Testis (tissue), 3 donors: Measurements from ENCODE around the gene SMAD6. TPM values are rescaled to one million over a fixed set of nuclear protein-coding genes. Genes with fewer than 3 reads are reported as not detected.
A peak's percentile ranks its signal among the peaks of the same experiment; 100 is the strongest.

Experiments
- DNase-seq: peaks from one replicate; pipeline ENCODE4 v3.0.0-alpha.2; 2019
- H3K27ac ChIP-seq, 2 donors: fragments of 200-600 bp; sonication (generic); one replicate each; pipeline ENCODE4 v1.5.1; 2019
- H3K27me3 ChIP-seq: fragments of 200-600 bp; sonication (generic); one replicate; pipeline ENCODE4 v1.5.1; 2019
- H3K36me3 ChIP-seq: fragments of 200-600 bp; sonication (generic); one replicate; pipeline ENCODE4 v1.5.1; 2017; ENCODE audit warnings: low read depth; ENCODE audit errors: missing control alignments
- H3K4me1 ChIP-seq: fragments of 200-600 bp; sonication (generic); one replicate; pipeline ENCODE4 v1.5.1; 2019
- H3K4me3 ChIP-seq, 2 donors: fragments of 200-600 bp; sonication (generic); one replicate each; pipeline ENCODE4 v1.5.1; 2017 to 2019
- H3K9me3 ChIP-seq: fragments of 200-600 bp; sonication (generic); one replicate; pipeline ENCODE4 v1.5.1; 2017
- CTCF ChIP-seq, 3 experiments: fragments of 450-650 bp in 2 of 3; fragments of 200-600 bp in 1 of 3; sonication (generic) in 1 of 3; IDR thresholded peaks; one replicate each; pipeline ENCODE4 v1.5.1; 2016 to 2019; ENCODE audit warnings: antibody characterized with exemption in 3 of 3, mild to moderate bottlenecking in 2 of 3, moderate library complexity in 1 of 3
- POLR2A ChIP-seq: fragments of 450-650 bp; IDR thresholded peaks from one replicate; pipeline ENCODE4 v1.6.1; 2017; ENCODE audit warnings: antibody characterized with exemption, mild to moderate bottlenecking, moderate library complexity
- WGBS, 2 donors: methylation state at CpG; one replicate each; pipeline ENCODE4 v1.1.5; 2018; 5-methylcytosine and 5-hydroxymethylcytosine counted together
- intact Hi-C: fragments of 100-400 bp; cut with DNase I; formaldehyde crosslinking; loops from one replicate; pipeline ENCODE4 v1.15.1; 2023; ENCODE audit warnings: low total_unique reads
- polyA plus RNA-seq: library from polyadenylated mRNA; stranded (reverse); fragments of 350-450 nt; fragmentation: Illumina TruSeq; extraction: RNeasy Lipid Tissue Mini Kit (QIAGEN cat#74804); gene quantifications from one replicate; pipeline ENCODE4 v1.2.3, GENCODE V29; 2014; ENCODE audit warnings: low read depth, low replicate concordance; ENCODE audit not compliant: insufficient read depth
- total RNA-seq, 2 donors: library from RNA; depleted of rRNA; stranded (reverse); fragments of >200 nt; gene quantifications; one replicate each; pipeline ENCODE4 v1.2.3, GENCODE V29; 2016

The SMAD6 gene
- total and polyA plus RNA-seq, 3 donors from 2014 or later: 3.2 to 19.4 (median 17.5) TPM

DNA sequence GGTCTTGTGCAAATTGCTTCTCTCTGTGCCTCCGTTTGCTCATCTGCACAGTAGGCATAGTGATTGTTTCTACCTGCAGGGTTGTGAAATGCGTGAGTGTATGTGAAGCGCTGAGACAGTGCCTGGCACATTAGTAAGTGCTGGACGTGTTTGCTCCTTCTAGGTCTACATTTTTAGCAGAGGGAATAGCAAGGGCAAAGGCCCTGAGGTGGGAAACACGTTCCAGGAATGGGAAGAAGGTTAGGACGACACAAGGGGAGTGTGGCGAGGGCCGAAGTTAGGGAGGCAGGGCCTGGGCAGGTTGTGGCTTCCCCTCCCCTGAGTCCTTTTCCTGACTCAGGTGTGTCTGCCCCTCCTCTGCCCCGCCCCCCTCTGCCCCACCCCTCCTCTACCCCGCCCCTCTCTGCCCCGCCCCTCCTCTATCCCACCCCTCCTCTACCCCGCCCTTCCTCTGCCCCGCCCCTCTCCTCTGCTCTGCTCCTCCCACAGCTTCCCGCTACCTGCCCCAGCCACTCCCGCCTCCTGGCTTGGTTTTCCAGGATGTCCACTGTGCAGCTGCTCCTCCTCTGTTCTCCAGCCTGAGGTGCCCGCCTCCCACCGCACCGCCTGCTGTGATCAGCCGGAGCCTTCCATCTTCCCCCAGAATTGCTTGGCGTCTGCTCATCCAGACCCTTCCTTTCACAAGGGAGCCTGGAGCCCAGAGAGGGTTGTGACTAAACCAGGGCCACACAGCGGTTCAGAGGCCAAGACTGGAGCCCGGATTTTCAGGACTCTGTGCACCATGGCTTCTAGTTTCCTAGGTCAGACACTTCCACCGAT, 31.1 kb upstream of the SMAD6 start:
- Histone ChIP-seq H3K4me3 (no peak overlapping the region), H3K9me3 (no peaks in the 10 kb centered on the region), H3K27ac (no peak overlapping the region), H3K36me3 (no peaks in the 10 kb centered on the region), H3K4me1 (no peaks in the 10 kb centered on the region), H3K27me3 (no peaks in the 10 kb centered on the region)
- peak; percentile 60 for DNase-seq
- TF ChIP-seq POLR2A: no peak
- no peak for TF ChIP-seq CTCF (IDR thresholded peaks at IDR 0.05)
- 57% methylated on average over 17 to 23 of the region's 23 CpGs for WGBS, 2 donors
- intact Hi-C loops: no loop called here

GRCh38 chr15:66672867-66673266, 29.2 kb upstream of the SMAD6 start:
- intact Hi-C loops: no loop called here
- Histone ChIP-seq H3K4me3 (no peak overlapping the region), H3K9me3 (no peaks in the 10 kb centered on the region), H3K36me3 (no peaks in the 10 kb centered on the region), H3K27ac (no peak overlapping the region), H3K4me1 (no peaks in the 10 kb centered on the region), H3K27me3 (no peaks in the 10 kb centered on the region)
- WGBS, 2 donors: 64 to 86% methylated on average over 5 of the region's 5 CpGs
- no peak for TF ChIP-seq CTCF (IDR thresholded peaks at IDR 0.05)
- TF ChIP-seq POLR2A: no peak
- no peak for DNase-seq

DNA sequence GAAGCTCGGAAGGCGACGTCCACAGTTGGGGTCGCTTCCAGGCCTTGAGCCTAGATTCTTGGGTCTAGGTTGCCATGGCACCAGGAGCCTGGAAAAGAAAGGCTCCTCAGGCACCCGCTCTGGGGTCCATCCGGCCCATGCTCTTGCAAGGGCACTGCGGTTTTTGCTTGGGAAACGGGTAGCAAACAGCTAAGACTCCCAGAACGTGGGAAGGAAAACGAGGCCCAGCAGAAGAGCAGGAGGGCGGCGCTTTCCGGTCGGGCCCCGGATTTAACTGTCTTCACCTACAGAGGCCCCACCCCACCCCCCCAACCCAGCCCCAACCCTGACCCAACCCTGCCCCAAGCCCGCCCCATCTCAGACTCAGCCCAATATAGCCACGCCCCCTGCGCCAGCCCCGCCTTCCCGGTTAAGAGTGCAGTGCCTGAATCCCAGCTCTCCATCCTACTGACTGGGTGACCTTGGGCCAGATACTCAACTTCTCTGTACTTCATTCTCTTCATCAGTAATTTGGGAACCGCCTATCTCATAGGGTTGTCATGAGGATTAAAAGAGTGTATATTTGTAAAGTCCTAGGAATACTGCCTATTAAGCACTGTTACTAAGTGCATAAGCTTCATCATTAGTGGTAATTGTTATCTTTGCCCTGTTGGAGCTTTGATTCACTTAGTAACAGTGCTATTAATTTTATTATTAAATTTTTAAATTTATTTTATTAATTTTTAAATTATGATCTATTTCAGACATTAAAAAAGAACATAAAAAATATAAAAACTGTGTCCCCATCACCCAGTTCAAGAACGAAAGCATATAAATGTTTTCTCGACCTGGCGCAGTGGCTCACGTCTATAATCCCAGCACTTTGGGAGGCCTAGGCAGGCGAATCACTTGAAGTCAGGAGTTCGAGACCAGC, 28.4 kb upstream of the SMAD6 start:
- peak; percentile 81 for DNase-seq
- no peak overlapping the region for H3K4me3 ChIP-seq
- H3K4me1 ChIP-seq: peaks cover 5% of the 10 kb centered on the region
- no peaks in the 10 kb centered on the region for H3K36me3 ChIP-seq
- H3K27ac ChIP-seq: no peak overlapping the region
- no peaks in the 10 kb centered on the region for H3K9me3 ChIP-seq
- WGBS, 2 donors: 55 to 61% methylated on average over 21 to 27 of the region's 27 CpGs
- no peak for TF ChIP-seq POLR2A
- no peak for TF ChIP-seq CTCF (IDR thresholded peaks at IDR 0.05)
- no peaks in the 10 kb centered on the region for H3K27me3 ChIP-seq
- intact Hi-C loops: no loop called here

DNA sequence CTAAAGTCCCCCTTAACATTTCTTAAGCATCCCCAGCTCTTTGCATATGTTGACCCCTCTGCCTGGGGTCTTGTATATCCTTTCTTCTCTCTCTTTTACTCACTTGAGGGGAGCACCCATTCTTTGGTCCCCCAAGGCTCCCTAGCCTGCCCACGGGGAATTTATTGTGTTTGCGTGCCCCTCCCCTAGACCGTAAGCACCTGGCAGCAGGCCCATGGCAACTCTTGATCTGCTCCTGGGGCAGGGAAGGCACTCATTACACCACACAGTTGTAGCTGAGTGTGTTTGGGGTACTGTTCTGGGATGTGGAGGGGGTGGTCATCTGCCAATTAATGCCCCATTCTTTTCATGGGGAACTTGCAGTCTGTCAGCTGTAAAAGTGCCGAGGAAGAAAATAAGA, 27.3 kb upstream of the SMAD6 start:
- Histone ChIP-seq H3K36me3 (no peaks in the 10 kb centered on the region), H3K4me1 (peaks cover 15% of the 10 kb centered on the region), H3K27me3 (no peaks in the 10 kb centered on the region), H3K4me3 (no peak overlapping the region), H3K27ac (no peak overlapping the region), H3K9me3 (no peaks in the 10 kb centered on the region)
- 75 to 83% methylated on average over 4 of the region's 4 CpGs for WGBS, 2 donors
- DNase-seq: no peak
- TF ChIP-seq CTCF (IDR thresholded peaks at IDR 0.05): no peak
- TF ChIP-seq POLR2A: no peak
- intact Hi-C loops: no loop called here
